H1 (cell line): ENCODE results near the gene ZNF282. TPM values are rescaled to one million over a fixed set of nuclear protein-coding genes. Genes with fewer than 3 reads are reported as not detected.

ENCODE experiments used
- CTCF ChIA-PET: fragments of 300-600 bp; sonication (Branson Sonifier 250); formaldehyde crosslinking; loops from one replicate; lab custom pipeline; 2021; ENCODE audit not compliant: partially characterized antibody; lab: Charles Lee
- POLR2A ChIA-PET: fragments of 300-600 bp; sonication (Branson Sonifier 250); formaldehyde crosslinking; loops from one replicate; lab custom pipeline; 2021; ENCODE audit warnings: inconsistent platforms; ENCODE audit not compliant: partially characterized antibody; lab: Charles Lee
- DNase-seq, 2 experiments: peaks; one replicate each; pipeline versions ENCODE4 v3.0.0 to v3.0.0-alpha.2; 2010 to 2022; ENCODE audit warnings: low spot score in 2 of 2, low read depth in 1 of 2, mixed read lengths in 1 of 2
- FAIRE-seq: peaks from 2 replicates; lab custom pipeline; 2011; peaks lifted over from hg19 to GRCh38; lab: Jason Lieb, UNC
- H2AFZ ChIP-seq: 2 replicates; pipeline ENCODE4 v1.8.1; 2012; ENCODE audit warnings: low read length, inconsistent platforms
- H2AK5ac ChIP-seq: 2 replicates; pipeline ENCODE4 v1.6.1; 2013; ENCODE audit warnings: low read depth, low read length
- H2BK120ac ChIP-seq: replicated peaks from 2 replicates; pipeline ENCODE3; 2013; ENCODE audit warnings: low read depth, low read length, inconsistent platforms
- H2BK12ac ChIP-seq: 2 replicates; pipeline ENCODE4 v1.6.1; 2013; ENCODE audit warnings: low read depth, low read length
- H2BK15ac ChIP-seq: 2 replicates; pipeline ENCODE4 v1.6.1; 2013; ENCODE audit warnings: low read length
- H2BK20ac ChIP-seq: 2 replicates; pipeline ENCODE4 v1.6.1; 2013; ENCODE audit warnings: low read length
- H2BK5ac ChIP-seq: 2 replicates; pipeline ENCODE4 v1.6.1; 2013; ENCODE audit warnings: low read depth, low read length
- H3K14ac ChIP-seq: 2 replicates; pipeline ENCODE4 v1.6.1; 2013; ENCODE audit warnings: inconsistent platforms; ENCODE audit not compliant: insufficient read length
- H3K18ac ChIP-seq: 2 replicates; pipeline ENCODE4 v1.6.1; 2013; ENCODE audit warnings: low read length; ENCODE audit errors: extremely low read depth
- H3K23ac ChIP-seq: 2 replicates; pipeline ENCODE4 v1.6.1; 2013; ENCODE audit warnings: inconsistent platforms; ENCODE audit not compliant: insufficient read length
- H3K23me2 ChIP-seq: 2 replicates; pipeline ENCODE4 v1.6.1; 2013; ENCODE audit warnings: low read depth, low read length
- H3K27ac ChIP-seq: 2 replicates; pipeline ENCODE4 v1.6.1; 2011; ENCODE audit warnings: low read depth, low read length, inconsistent platforms
- H3K27me3 ChIP-seq, 4 experiments: replicated peaks in 1 of 4; 1 replicate in 1 of 4; 2 replicates in 3 of 4; pipeline versions ENCODE4 v1.6.1 to v1.8.1; 2011 to 2013; ENCODE audit warnings: low read length in 3 of 4, mild to moderate bottlenecking in 3 of 4, inconsistent platforms in 2 of 4, mixed read lengths in 2 of 4, moderate library complexity in 1 of 4; ENCODE audit not compliant: control insufficient read depth in 3 of 4, insufficient read depth in 3 of 4; ENCODE audit errors: extremely low read depth in 1 of 4
- H3K36me3 ChIP-seq, 4 experiments: 2 replicates each; pipeline versions ENCODE4 v1.6.1 to v1.8.1; 2011 to 2013; ENCODE audit warnings: mild to moderate bottlenecking in 4 of 4, low read length in 3 of 4, moderate library complexity in 2 of 4, control low read depth in 1 of 4, inconsistent platforms in 1 of 4; ENCODE audit not compliant: insufficient read depth in 4 of 4, control insufficient read depth in 2 of 4
- H3K4ac ChIP-seq: replicated peaks from 2 replicates; pipeline ENCODE3; 2013; ENCODE audit warnings: low read length, low read depth, mixed read lengths, inconsistent platforms; ENCODE audit not compliant: insufficient read length
- H3K4me1 ChIP-seq, 4 experiments: replicated peaks in 1 of 4; 1 replicate in 1 of 4; 2 replicates in 3 of 4; pipeline versions ENCODE4 v1.6.1 to v1.8.1; 2011 to 2013; ENCODE audit warnings: low read length in 3 of 4, inconsistent platforms in 2 of 4, mixed read lengths in 1 of 4; ENCODE audit not compliant: insufficient read depth in 4 of 4, control insufficient read depth in 3 of 4
- H3K4me2 ChIP-seq, 2 experiments: 2 replicates each; pipeline versions ENCODE4 v1.6.1 to v1.8.1; 2011 to 2013; ENCODE audit warnings: low read depth in 2 of 2, low read length in 2 of 2, control low read depth in 1 of 2, inconsistent platforms in 1 of 2, mild to moderate bottlenecking in 1 of 2; ENCODE audit not compliant: insufficient read depth in 1 of 2
- H3K4me3 ChIP-seq, 4 experiments: fragments of 200-600, 300-600 bp in 1 of 4; sonication (generic), shearing (Covaris generic), sonication (Bioruptor Twin) in 1 of 4; 2 replicates each; pipeline versions ENCODE4 v1.5.1 to v1.8.1; 2011 to 2016; ENCODE audit warnings: low read length in 4 of 4, low read depth in 3 of 4, control low read depth in 2 of 4, inconsistent platforms in 2 of 4, mild to moderate bottlenecking in 2 of 4, mixed read lengths in 1 of 4, moderate library complexity in 1 of 4; ENCODE audit not compliant: insufficient read depth in 2 of 4; ENCODE audit errors: extremely low read depth in 1 of 4
- H3K56ac ChIP-seq: replicated peaks from 2 replicates; pipeline ENCODE3; 2013; ENCODE audit warnings: low read depth, mild to moderate bottlenecking, mixed read lengths, low read length, inconsistent platforms; ENCODE audit not compliant: insufficient read length
- H3K79me1 ChIP-seq: 2 replicates; pipeline ENCODE4 v1.6.1; 2013; ENCODE audit warnings: low read depth, low read length, control low read depth
- H3K79me2 ChIP-seq, 2 experiments: 2 replicates each; pipeline versions ENCODE4 v1.6.1 to v1.8.1; 2012 to 2013; ENCODE audit warnings: low read length in 2 of 2, mild to moderate bottlenecking in 2 of 2, inconsistent platforms in 1 of 2; ENCODE audit not compliant: insufficient read depth in 2 of 2, control insufficient read depth in 1 of 2
- H3K9ac ChIP-seq, 4 experiments: replicated peaks in 1 of 4; 1 replicate in 1 of 4; 2 replicates in 3 of 4; pipeline versions ENCODE4 v1.6.1 to v1.8.1; 2011 to 2013; ENCODE audit warnings: low read depth in 3 of 4, low read length in 3 of 4, control low read depth in 2 of 4, mild to moderate bottlenecking in 2 of 4, moderate library complexity in 2 of 4, inconsistent platforms in 1 of 4; ENCODE audit errors: extremely low read depth in 1 of 4
- H3K9me3 ChIP-seq, 2 experiments: 2 replicates each; pipeline versions ENCODE4 v1.6.1 to v1.8.1; 2012 to 2013; ENCODE audit warnings: mild to moderate bottlenecking in 2 of 2, moderate library complexity in 2 of 2, control low read depth in 1 of 2, inconsistent platforms in 1 of 2, low read depth in 1 of 2, low read length in 1 of 2, mixed read lengths in 1 of 2; ENCODE audit not compliant: insufficient read depth in 2 of 2
- H4K20me1 ChIP-seq, 2 experiments: replicated peaks in 1 of 2; 2 replicates each; pipeline versions ENCODE3 to v1.8.1; 2011 to 2013; ENCODE audit warnings: inconsistent platforms in 2 of 2, low read length in 2 of 2, mild to moderate bottlenecking in 1 of 2; ENCODE audit not compliant: insufficient read depth in 2 of 2, control insufficient read depth in 1 of 2
- H4K5ac ChIP-seq: 2 replicates; pipeline ENCODE4 v1.6.1; 2013; ENCODE audit warnings: low read length, low read depth, mixed read lengths, inconsistent platforms; ENCODE audit not compliant: insufficient read length
- H4K8ac ChIP-seq: 2 replicates; pipeline ENCODE4 v1.8.0; 2013; ENCODE audit warnings: mild to moderate bottlenecking, moderate library complexity, low read length, inconsistent platforms; ENCODE audit not compliant: insufficient read depth; ENCODE audit errors: extremely low read depth
- H4K91ac ChIP-seq: replicated peaks from 2 replicates; pipeline ENCODE3; 2013; ENCODE audit warnings: low read length, mixed read lengths, inconsistent platforms; ENCODE audit not compliant: insufficient read length
- CBX8 ChIP-seq: fragments of 300-800, 300-1000 bp; sonication (generic); IDR thresholded peaks from 2 replicates; pipeline ENCODE4 v1.7.1; 2016; ENCODE audit warnings: low read depth, low read length, borderline replicate concordance
- WGBS, 2 experiments: shearing (Covaris generic) in 1 of 2; methylation state at CpG; one replicate each; pipeline versions ENCODE4 v1.1.6 to v1.1.7; 2013 to 2015; ENCODE audit warnings: low lambda C conversion rate in 2 of 2, mixed read lengths in 2 of 2, inconsistent platforms in 1 of 2, low coverage in 1 of 2, missing lambda C conversion rate in 1 of 2; ENCODE audit not compliant: insufficient replicate concordance in 2 of 2, insufficient coverage in 1 of 2, insufficient read length in 1 of 2; ENCODE audit errors: extremely low coverage in 1 of 2, missing lambda C conversion rate in 1 of 2; 5-methylcytosine and 5-hydroxymethylcytosine counted together
- polyA plus RNA-seq, 7 experiments: library from polyadenylated mRNA; depleted of rRNA in 3 of 7; stranded (reverse) in 5 of 7; unstranded in 2 of 7; fragments of >200 nt in 5 of 7; fragments of 200-250 nt in 2 of 7; gene quantifications; 1 replicate in 5 of 7; 2 replicates in 1 of 7; 4 replicates in 1 of 7; pipeline versions ENCODE4 v1.2.1 to v1.2.3, GENCODE V29; 2011 to 2013; ENCODE audit warnings: missing spikeins in 2 of 7, mixed read lengths in 2 of 7
- total RNA-seq: library from RNA; stranded (reverse); fragmentation: NEBNext Ultra II Directional; extraction: Animal tissue kit (Norgen Biotek cat#: 25700); gene quantifications from 2 replicates; pipeline ENCODE4 v1.2.1, GENCODE V29; 2021

ZNF282 gene
- total and polyA plus RNA-seq, 2 of the 8 experiments (the other 6 are each of a cell fraction or from before 2014, with no cell fraction given), result 16.9 to 36.3 TPM

- ChIA-PET CTCF (interaction anchor here (0.8 to 1.4 kb wide), 4 partner anchors 9 to 150 kb away, joined by 3 to 4 read pairs (median 3); no protein-coding TSS in a partner anchor), POLR2A (interaction anchor here (0.6 to 1.0 kb wide), 2 partner anchors 25 to 33 kb away, joined by 3 read pairs; no protein-coding TSS in a partner anchor)
- Histone ChIP-seq H2BK5ac (no peak overlapping the region), H3K4ac (no peak overlapping the region), H3K4me1 (no peaks in the 10 kb centered on the region), H4K91ac (no peak overlapping the region), H4K20me1 (peaks cover 0 to under 1% of the 10 kb centered on the region in 2 experiments), H3K79me1 (no peaks in the 10 kb centered on the region; the same call in 1 of the 2 replicates), H3K9me3 (no peaks in the 10 kb centered on the region), H3K14ac (no peak overlapping the region), H2BK12ac (no peak overlapping the region), H3K27ac (no peak overlapping the region), H3K9ac (no peak overlapping the region), H2AFZ (no peak overlapping the region), H3K36me3 (peaks cover 8 to 36% (median 27%) of the 10 kb centered on the region in 4 experiments), H2BK15ac (no peak overlapping the region), H4K8ac (no peak overlapping the region), H2AK5ac (no peak overlapping the region), H4K5ac (no peak overlapping the region), H3K18ac (no peak overlapping the region), H3K4me2 (no peak overlapping the region), H3K23me2 (peaks cover 7% of the 10 kb centered on the region; the same call in 1 of the 2 replicates), H3K27me3 (peaks cover 0 to 2% (median 1%) of the 10 kb centered on the region in 4 experiments; a peak in 1 of 7 replicates), H3K23ac (no peak overlapping the region), H3K79me2 (no peaks in the 10 kb centered on the region), H2BK120ac (no peak overlapping the region), H3K56ac (no peak overlapping the region), H2BK20ac (no peak overlapping the region), H3K4me3 (no peak overlapping the region)
- DNase-seq (no peak), FAIRE-seq (no peak)
- WGBS, 2 experiments, result 85% methylated on average over 2 of the region's 2 CpGs; no CpG with 5 or more reads in 1 of the 2 experiments
- TF ChIP-seq CBX8, result no peak
Measured at GRCh38 chr7:149257146-149257545, 61.8 kb downstream of the ZNF282 start.
